Breast epithelium (tissue), 4 donors: ENCODE data around the gene ACACB. TPM values are rescaled to one million over a fixed set of nuclear protein-coding genes. Genes with fewer than 3 reads are reported as not detected.
A peak's percentile ranks its signal among the peaks of the same experiment; 100 is the strongest.

Experiments used
- DNase-seq, 2 donors: peaks; one replicate each; pipeline ENCODE4 v3.0.0-alpha.2; 2019; ENCODE audit warnings: low spot score in 2 of 2
- H3K27ac ChIP-seq, 2 donors: fragments of 200-600 bp; sonication (generic) in 1 of 2; one replicate each; pipeline ENCODE4 v1.5.1; 2016 to 2019; ENCODE audit warnings: mild to moderate bottlenecking in 1 of 2
- H3K27me3 ChIP-seq, 2 donors: fragments of 200-600 bp; sonication (generic) in 1 of 2; one replicate each; pipeline versions ENCODE4 v1.5.1 to v1.6.0; 2017 to 2019; ENCODE audit warnings: control low read depth in 1 of 2, mild to moderate bottlenecking in 1 of 2
- H3K36me3 ChIP-seq: fragments of 200-600 bp; one replicate; pipeline ENCODE4 v1.5.1; 2019
- H3K4me1 ChIP-seq, 2 donors: fragments of 200-600 bp; sonication (generic); one replicate each; pipeline ENCODE4 v1.5.1; 2016 to 2019; ENCODE audit warnings: control low read depth in 1 of 2
- H3K4me3 ChIP-seq, 3 donors: fragments of 200-600 bp; sonication (generic); 1 replicate in 2 of 3; 2 replicates in 1 of 3; pipeline ENCODE4 v1.5.1; 2016 to 2019; ENCODE audit warnings: mild to moderate bottlenecking in 3 of 3, moderate library complexity in 2 of 3
- H3K9me3 ChIP-seq, 2 donors: fragments of 200-600 bp; sonication (generic) in 1 of 2; one replicate each; pipeline ENCODE4 v1.5.1; 2016 to 2019; ENCODE audit warnings: control low read depth in 1 of 2
- CTCF ChIP-seq, 3 donors: fragments of 450-650 bp; IDR thresholded peaks; one replicate each; pipeline ENCODE4 v1.5.1; 2016 to 2017; ENCODE audit warnings: antibody characterized with exemption in 3 of 3, mild to moderate bottlenecking in 3 of 3, moderate library complexity in 3 of 3
- POLR2A ChIP-seq: fragments of 450-650 bp; IDR thresholded peaks from one replicate; pipeline ENCODE4 v1.6.1; 2016; ENCODE audit warnings: antibody characterized with exemption, mild to moderate bottlenecking, moderate library complexity
- POLR2AphosphoS5 ChIP-seq, 3 donors: sonication (generic); formaldehyde crosslinking; IDR thresholded peaks; one replicate each; pipeline ENCODE4 v1.6.1; 2017; ENCODE audit warnings: antibody characterized with exemption in 3 of 3
- intact Hi-C: fragments of 100-400 bp; cut with DNase I; formaldehyde crosslinking; loops from one replicate; pipeline ENCODE4 v1.15.1; 2023; ENCODE audit warnings: low total_unique reads
- total RNA-seq, 3 donors: library from RNA; depleted of rRNA; stranded (reverse); fragments of >200 nt; gene quantifications; one replicate each; pipeline ENCODE4 v1.1.0, GENCODE V29; 2016

The ACACB gene
- total RNA-seq, 3 donors from 2014 or later: 223 to 957 (median 301) TPM

GRCh38 chr12:109288571-109288970, 172.2 kb downstream of the ACACB start:
- intact Hi-C loops: no loop called here
- Histone ChIP-seq H3K27me3 (peaks cover 0 to 3% of the 10 kb centered on the region in 2 donors), H3K9me3 (no peaks in the 10 kb centered on the region), H3K27ac (no peak overlapping the region), H3K4me3 (no peak overlapping the region), H3K4me1 (no peaks in the 10 kb centered on the region), H3K36me3 (no peaks in the 10 kb centered on the region)
- DNase-seq: no peak
- TF ChIP-seq CTCF (IDR thresholded peaks at IDR 0.05) (no peak), POLR2AphosphoS5 (IDR thresholded peaks at IDR 0.05) (no peak), POLR2A (no peak)

DNA sequence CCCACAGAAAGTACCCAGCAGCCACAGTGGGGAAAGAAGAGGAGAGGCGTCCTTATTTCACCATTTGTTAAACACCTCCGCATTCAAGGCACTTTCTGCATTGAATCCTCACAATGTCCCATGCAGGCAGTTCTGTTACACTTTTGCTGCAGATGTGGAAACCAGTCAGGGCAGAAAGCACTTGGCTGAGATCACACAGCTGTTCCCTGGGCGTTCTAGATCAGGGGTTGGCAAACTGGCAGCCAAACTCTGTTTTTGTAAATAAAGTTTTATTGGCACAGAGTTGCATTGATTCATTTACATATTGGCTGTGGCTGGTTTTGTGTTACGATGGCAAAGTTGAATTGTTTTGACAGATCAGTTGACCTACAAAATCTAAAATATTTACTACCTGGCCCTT, 172.6 kb downstream of the ACACB start:
- DNase-seq: no peak
- H3K27ac ChIP-seq: no peak overlapping the region
- H3K27me3 ChIP-seq: peaks cover 0 to 6% of the 10 kb centered on the region in 2 donors

DNA sequence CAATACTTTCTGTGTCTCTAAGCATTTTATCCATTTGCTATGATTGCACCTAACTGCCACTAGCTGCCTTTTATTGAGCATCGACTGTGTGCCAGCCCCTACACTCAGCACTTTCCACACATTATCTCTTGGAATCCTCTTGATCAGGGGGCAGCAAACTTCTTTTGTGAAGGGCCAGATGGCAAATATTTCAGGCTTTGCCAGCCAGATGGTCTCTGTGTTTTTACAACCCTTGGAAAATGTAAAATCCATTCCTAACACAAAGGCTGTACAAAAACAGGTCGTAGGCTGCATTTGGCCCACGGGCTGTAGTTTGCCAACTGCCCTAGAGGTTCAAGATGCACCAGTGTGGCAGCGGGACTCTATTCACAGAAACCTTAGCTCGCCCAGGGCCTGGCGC, 173.2 kb downstream of the ACACB start:
- Histone ChIP-seq H3K27ac (no peak overlapping the region), H3K4me1 (no peaks in the 10 kb centered on the region), H3K27me3 (peaks cover 0 to 6% of the 10 kb centered on the region in 2 donors), H3K9me3 (no peaks in the 10 kb centered on the region), H3K36me3 (no peaks in the 10 kb centered on the region), H3K4me3 (no peak overlapping the region)
- TF ChIP-seq POLR2AphosphoS5 (IDR thresholded peaks at IDR 0.05) (no peak), POLR2A (no peak), CTCF (IDR thresholded peaks at IDR 0.05) (no peak)
- no peak for DNase-seq
- intact Hi-C loops: no loop called here

More for the DNA sequence above, 172.6 kb downstream of the ACACB start:
- Histone ChIP-seq H3K4me3 (no peak overlapping the region), H3K9me3 (no peaks in the 10 kb centered on the region), H3K4me1 (no peaks in the 10 kb centered on the region), H3K36me3 (no peaks in the 10 kb centered on the region)
- intact Hi-C loops: no loop called here
- TF ChIP-seq POLR2A (no peak), CTCF (IDR thresholded peaks at IDR 0.05) (no peak), POLR2AphosphoS5 (IDR thresholded peaks at IDR 0.05) (no peak)

DNA sequence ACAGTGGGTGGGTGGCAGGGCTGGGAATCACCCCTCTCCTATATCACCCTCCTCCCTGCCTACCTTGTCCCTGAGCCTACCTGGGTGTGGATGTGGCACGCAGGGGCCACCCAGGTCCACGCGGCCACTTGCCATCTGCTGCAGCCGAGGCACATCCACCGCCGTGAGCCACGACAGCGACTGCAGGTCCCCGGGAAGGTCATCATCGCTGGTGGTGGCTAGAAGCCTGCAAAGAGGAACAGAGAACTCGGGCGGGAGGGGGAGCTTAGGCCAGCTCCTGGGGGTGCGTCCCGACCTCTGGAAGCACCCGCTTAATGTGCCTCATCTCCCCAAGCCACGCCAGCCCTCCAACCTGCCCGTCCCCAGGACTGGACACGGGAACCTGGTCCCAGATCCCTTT, 173.7 kb downstream of the ACACB start:
- DNase-seq: no peak
- TF ChIP-seq POLR2AphosphoS5 (IDR thresholded peaks at IDR 0.05): no peak
- no peak for TF ChIP-seq CTCF (IDR thresholded peaks at IDR 0.05)
- TF ChIP-seq POLR2A: no peak
- peaks cover 0 to 6% of the 10 kb centered on the region in 2 donors for H3K27me3 ChIP-seq
- no peaks in the 10 kb centered on the region for H3K36me3 ChIP-seq
- H3K9me3 ChIP-seq: no peaks in the 10 kb centered on the region
- intact Hi-C loops: no loop called here
- no peak overlapping the region for H3K4me3 ChIP-seq
- H3K4me1 ChIP-seq: no peaks in the 10 kb centered on the region
- no peak overlapping the region for H3K27ac ChIP-seq

DNA sequence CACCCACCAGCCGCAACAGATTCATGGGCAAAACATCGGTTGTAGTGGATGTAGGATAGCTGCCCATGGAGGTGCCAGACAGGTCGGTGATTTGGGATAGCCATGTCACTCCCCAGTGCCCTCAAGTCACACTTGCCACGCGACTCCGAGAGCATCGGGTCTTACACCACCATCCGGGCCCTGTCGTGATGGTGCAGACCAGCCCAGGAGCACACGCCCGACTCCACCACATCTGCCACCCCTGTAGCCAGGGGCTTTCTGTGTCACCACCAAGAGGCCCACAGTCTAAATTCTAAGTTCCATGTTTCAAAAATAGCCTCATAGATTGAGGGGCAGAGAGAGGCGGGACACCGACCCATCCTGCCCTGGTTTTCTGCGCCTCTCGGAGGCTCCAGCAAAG, 174.7 kb downstream of the ACACB start:
- intact Hi-C loops: no loop called here
- Histone ChIP-seq H3K4me3 (peak overlapping the region; percentile 7 to 61 (median 41)), H3K27me3 (peaks cover 0 to 6% of the 10 kb centered on the region in 2 donors), H3K9me3 (no peaks in the 10 kb centered on the region), H3K4me1 (no peaks in the 10 kb centered on the region), H3K36me3 (no peaks in the 10 kb centered on the region), H3K27ac (no peak overlapping the region)
- DNase-seq: no peak
- TF ChIP-seq CTCF (IDR thresholded peaks at IDR 0.05) (no peak), POLR2A (no peak), POLR2AphosphoS5 (IDR thresholded peaks at IDR 0.05) (no peak)
